ENCODE data around the gene SMARCA2.

SMARCA2 gene

DNA sequence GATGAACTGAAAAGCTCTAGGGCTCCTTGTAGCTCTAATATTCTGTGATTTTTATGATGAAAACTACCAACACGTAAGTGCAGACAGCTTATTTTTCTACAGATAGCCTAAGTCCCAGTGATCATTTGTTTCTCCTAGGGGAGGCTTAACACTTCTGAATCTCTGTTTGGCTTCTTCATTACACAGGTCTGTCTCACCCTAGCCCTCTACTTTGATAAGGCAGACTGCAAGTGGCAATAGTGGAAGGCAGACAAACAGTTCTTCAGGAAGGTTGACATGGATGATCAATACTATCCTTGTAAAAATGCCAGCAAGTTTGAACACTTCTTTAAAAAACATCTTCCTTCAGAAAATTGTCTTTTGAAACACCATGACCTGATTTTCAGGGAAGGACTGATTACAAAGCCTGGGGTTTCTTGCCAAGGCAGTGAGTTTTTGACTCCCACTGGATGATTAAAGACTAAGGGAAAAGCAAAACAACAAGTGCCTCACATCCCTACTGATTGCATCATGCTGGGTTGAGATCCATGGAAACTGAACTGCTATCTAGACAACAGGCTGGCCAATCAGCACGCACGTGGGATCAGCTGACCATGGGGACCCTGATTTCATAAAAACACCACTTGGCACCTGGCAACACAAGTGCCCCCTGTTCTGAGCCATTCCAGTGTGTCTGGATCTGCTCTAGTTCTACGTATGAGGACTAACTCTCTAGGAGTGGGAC, 212.2 kb downstream of the SMARCA2 start:
- no peak for DNase-seq

DNA sequence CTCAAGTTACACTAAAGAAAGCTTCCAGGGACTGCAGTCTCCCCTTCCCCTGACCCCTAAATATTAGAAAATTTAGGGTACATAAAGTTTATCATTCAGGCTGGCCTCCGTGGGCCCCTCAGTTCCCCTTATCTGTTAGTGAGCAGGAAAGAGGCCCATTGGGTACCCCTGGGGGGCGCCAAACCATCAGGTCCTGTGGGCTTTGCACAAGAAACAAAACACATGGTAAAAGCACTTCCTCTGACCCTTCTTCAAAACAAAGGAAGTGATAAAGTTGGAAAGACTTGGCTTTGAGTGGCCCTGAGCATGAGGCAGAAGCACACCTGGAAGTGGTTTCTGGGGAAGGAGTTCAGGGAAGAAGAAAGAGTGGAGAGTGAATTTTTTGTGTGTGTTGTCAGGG, 213.0 kb downstream of the SMARCA2 start:
- DNase-seq: no peak

DNA sequence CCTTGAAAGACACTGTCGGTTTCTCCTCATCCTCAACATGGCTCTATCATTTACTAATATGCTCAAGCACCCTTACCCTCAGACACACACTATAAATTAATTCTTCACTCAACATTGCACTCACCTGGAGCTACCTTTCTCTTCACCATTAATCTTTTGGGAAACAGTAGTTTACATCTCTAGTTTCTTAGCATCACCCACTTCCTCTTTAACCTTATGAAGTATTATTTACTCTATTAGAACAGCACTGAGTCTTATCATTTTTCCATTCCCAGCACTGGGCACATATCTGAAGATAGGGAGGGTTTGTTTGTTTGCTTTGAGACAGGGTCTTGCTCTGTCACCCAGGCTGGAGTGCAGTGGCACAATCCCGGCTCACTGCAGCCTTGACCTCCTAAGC, 213.5 kb downstream of the SMARCA2 start:
- DNase-seq: no peak

DNA sequence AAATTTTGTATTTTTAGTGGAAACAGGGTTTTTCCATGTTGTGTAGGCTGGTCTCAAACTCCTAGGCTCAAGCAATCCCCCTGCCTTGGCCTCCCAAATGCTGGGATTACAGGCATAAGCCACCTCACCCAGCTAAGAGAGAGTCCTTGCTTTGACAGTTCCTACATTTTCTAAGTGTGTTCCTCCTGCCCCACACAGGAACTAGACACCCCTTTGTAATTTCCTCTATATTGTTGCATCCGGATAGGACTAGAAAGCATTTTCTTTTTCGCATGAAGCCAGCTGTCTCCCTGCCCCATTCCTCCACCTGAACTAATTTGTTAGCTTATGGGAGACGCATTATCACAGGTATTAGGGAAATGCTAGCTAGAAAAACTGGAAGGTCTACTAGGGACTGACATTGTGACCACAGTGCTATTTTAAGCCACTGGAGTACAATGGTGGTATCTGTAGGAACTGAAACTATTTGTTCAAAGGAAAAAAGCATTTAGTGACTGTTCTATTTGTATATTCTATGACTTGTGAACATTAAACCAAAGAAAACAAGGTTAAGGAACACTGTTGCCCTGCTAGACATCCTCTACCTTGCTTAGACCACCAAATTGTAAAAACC, 214.1 kb downstream of the SMARCA2 start:
- no peak for DNase-seq

DNA sequence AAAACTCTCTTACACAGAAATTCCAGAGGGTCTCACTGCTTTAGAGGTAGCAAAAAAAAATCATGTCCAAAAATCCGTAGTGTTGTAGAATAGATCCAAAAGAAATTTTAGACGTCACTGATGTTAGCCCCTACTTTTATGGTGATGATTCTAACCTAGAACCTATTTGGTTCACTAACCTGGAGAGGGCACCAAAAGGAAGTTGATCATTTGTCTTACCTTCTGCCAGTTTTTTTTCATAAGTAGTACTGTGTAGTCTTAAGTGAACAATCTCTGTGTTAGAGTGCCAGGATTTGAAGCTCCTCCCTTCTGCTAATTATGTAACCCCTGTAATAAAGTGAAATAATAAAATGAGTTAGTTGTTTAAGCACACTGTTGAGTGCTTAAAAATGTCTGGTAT, 215.2 kb downstream of the SMARCA2 start:
- no peak for DNase-seq

DNA sequence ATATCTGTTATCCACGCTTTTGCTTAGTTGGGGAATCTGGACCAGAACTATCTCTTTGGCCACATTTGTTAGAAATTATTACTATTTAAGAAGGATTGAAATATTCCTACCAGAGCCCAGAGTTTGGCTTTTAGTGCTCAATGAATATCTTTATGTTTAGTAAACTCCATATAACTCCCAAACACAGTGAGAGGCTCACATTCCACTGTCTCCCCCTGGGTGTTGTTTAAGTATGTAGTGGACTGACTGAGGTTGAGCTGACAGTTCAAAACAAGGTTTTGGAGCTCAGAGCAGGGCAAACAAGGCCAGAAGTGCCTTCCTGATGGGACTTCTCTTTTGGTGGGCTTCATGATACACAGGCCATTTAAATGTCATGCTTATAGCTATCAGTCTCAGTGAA, 216.0 kb downstream of the SMARCA2 start:
- no peak for DNase-seq

DNA sequence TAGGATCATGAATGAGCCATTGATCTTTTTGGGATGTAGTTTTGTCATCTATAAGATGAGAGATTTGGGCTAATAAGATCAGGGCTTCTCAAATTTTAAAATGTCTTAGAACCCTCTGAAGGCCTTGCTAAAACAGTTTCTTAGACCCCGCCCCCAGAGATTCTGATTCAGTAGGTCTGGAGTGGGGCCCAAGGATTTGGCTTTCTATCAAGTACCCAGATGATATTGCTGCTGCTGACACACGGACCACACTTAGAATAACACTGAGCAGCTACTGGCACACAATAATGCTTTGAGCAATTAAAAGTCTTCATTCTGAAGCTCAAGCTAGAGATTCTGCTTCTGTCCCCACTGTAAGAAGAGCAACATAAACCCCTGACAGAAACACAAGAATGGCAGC, 216.7 kb downstream of the SMARCA2 start:
- no peak for DNase-seq

DNA sequence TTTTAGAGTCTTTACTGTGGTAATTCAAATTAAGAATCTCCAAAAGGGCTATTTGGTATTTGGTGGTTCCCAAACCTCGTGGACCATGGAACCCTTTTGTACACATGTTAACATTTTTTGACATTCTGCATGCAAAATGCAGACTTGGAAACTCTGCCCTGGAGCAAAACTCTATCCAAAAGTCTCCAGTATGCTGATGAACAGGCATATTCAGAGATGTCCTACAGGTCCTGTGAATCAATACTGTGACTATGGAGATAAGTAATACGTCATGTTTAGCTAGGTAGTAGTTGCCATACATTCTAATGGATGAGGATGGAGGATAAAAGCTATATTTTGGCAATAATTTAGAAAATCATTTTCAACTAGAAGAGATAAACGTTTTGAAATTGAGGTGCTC, 218.1 kb downstream of the SMARCA2 start:
- no peak for DNase-seq

DNA sequence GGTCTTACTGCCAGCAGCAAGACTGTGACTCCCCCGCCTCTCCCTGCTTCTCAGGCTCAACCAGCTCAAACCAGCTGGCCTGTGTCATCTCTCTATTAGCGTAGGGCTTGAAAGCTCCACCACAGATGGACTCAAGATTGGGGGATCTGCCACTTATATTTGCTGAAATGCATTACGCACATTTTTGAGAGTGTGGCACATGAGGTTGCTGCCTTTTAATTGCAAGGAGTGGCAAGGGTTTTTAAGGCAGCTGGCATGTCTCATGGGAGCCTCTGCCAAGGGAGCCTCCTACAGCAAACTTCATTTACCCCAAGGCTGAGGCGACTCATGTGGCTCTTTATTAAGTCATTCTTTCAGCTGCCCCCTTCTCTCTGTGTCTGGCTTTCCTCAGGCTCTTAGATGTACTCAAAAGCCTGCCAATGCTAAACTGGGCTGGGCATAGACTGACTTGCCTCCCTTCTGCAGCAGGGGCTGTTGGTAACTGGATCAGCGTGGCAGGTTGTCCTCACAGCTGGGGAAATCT, 219.3 kb downstream of the SMARCA2 start:
- DNase-seq: no peak

DNA sequence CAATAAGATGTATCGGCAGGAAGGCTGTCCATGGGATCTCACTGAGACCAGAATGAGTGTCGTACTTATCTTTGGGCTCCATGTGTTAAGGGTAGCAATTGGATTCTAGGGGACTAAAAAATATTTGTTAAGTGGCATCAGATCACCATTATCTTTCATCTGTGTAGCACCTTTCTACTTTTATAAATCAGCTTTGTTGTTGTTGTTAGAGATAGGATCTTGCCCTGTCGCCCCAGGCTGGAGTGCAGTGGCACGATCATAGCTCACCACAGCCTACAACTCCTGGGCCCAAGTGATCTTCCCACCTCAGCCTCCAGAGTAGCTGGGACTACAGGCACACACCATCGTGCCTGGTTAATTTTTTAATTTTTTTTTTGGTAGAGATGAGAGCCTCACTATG, 220.5 kb downstream of the SMARCA2 start:
- no peak for DNase-seq

DNA sequence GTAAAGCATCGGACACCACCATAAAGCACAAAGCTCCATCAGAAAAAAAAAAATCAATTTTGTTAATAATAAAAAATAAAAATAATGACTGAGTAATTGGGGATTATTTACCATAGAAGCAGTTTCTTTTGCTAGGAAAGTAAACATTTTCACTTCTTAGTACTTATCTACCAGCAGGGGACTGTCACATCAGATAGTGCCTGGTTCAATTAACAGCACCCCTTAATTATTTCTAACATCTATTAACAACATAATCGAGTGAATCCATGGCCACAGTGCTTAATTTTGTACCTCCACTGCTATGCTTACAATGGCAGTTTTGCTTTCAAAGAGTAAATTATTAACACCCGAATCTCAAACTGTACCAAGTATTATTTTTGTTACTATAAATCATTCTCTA, 221.7 kb downstream of the SMARCA2 start:
- DNase-seq: no peak

DNA sequence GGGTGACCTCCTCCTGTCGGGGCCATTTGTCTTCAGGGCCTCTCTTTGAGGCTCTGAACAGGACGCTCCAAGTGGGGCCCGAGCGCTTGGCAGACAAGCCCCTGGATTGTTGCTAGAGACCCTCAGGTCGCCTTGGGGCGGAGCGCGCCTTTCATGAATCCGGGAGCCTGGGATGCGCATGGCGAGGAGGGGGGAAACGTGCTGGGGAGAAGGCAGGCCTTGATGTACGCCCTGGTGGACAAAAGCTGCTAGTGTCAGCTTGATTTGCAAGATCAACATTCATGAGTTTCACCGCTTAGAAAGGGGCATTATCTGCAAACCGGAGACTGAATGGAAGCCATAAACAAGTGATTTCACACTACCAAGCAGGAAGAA, 226.3 kb downstream of the SMARCA2 start:
- no peak for DNase-seq

DNA sequence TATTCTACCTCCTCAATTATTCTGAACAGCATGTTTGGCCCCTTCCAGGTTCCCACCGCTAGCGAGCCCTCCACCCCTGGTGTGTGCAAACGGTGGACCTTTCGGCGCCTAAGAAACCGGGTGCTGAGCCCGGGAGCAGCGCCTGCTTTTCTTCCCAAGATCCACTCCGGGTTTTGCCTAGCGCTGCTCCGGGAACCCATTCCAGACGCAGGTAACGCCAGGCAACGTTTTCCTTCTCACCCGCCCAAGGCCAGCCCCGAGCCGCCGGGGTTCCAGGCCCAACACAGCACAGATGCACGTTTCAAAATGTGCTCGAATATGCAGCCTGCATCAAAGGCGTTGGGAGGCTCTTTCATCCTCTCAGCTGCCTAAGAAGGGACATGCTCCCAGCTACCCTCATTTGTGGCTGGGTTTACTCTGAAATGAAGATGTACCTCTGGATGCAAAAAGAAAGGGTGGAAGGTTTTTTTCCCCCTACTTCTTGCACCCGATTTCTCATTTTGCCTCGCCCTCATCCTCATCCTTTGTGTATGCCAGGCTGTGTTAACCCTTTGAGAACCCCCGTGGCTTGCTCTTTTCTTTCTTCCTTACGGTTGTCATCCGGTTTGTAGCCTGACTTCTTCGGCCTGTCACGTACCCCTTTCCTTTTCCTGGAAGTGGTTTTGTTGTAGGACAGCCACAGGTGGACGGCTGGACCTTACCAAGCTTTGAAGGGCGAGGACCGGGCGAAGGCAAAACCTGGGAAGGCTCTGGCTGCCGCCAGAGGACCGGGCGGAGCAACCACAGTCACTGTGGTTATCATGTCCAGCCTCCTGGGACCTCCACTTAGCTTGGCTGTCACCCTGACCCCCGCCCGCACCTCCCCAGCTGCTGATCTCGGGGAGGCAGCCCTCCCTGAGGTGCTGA, 226.9 kb downstream of the SMARCA2 start:
- no peak for DNase-seq

DNA sequence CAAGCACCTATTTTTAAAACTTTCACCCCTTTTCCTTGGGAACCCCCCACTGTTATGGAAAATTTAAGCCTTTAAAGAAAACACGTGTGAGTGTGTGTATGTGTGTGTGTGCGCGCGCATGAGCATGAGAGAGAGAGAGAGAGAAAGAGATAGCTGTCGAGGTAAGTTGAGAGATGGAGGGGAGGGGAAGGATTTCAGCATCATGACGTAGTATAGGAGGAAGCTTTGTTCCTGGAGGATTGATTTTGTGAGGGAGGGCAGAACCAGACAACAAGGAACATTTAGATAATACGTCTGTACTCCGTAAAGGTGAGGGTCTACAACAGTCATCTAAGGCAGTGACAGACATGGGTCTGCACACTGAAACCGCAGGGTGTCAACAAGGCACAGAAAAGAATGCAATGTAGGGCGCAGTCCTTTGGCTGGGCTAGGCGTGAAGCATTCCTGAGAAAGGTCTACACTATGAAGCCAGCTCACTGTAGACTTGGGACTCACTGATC, 227.7 kb downstream of the SMARCA2 start:
- no peak for DNase-seq

Measured in activated CD8-positive, alpha-beta memory T cell treated with anti-CD3 and anti-CD28 coated beads, Interleukin-2, amount 50 U/mL, for 4 hours (primary cell).